H1 (cell line): Measurements from ENCODE around the gene ARPP21. TPM values are rescaled to one million over a fixed set of nuclear protein-coding genes. Genes with fewer than 3 reads are reported as not detected.

Experiments
- ATF2 ChIP-seq: IDR thresholded peaks from 2 replicates; pipeline ENCODE4 v1.6.1; 2012; ENCODE audit warnings: low read length, inconsistent platforms
- CBX5 ChIP-seq: fragments of 300-800, 300-1000 bp; sonication (generic); IDR thresholded peaks from 2 replicates; pipeline ENCODE4 v1.7.1; 2016; ENCODE audit warnings: antibody characterized with exemption, low read length, low read depth
- CHD2 ChIP-seq: IDR thresholded peaks from 2 replicates; pipeline ENCODE4 v1.6.1; 2012; ENCODE audit warnings: low read length, improper control_type of control experiment
- CHD7 ChIP-seq: fragments of 300-600 bp; sonication (generic); IDR thresholded peaks from 2 replicates; pipeline ENCODE4 v1.7.1; 2012; ENCODE audit warnings: low read length, moderate library complexity, mild to moderate bottlenecking, inconsistent platforms; ENCODE audit not compliant: insufficient replicate concordance
- HDAC6 ChIP-seq: IDR thresholded peaks from one replicate; pipeline ENCODE4 v1.7.1; 2012; ENCODE audit warnings: low read depth, mild to moderate bottlenecking, inconsistent platforms, low read length, moderate library complexity
- NANOG ChIP-seq: IDR thresholded peaks from 2 replicates; pipeline ENCODE4 v1.6.1; 2011; ENCODE audit warnings: low read length, low read depth, mild to moderate bottlenecking, inconsistent platforms; ENCODE audit not compliant: insufficient read depth, poor library complexity, severe bottlenecking
- RFX5 ChIP-seq: IDR thresholded peaks from 2 replicates; pipeline ENCODE4 v1.6.1; 2011; ENCODE audit warnings: low read depth, low read length, improper control_type of control experiment, borderline replicate concordance
- SIN3A ChIP-seq, 2 experiments: IDR thresholded peaks in 1 of 2; conservative IDR thresholded peaks in 1 of 2; 2 replicates each; pipeline ENCODE4 v1.6.1; 2011 to 2012; ENCODE audit warnings: low read length in 2 of 2, improper control_type of control experiment in 1 of 2, low read depth in 1 of 2, mild to moderate bottlenecking in 1 of 2
- SIX5 ChIP-seq: IDR thresholded peaks from 2 replicates; pipeline ENCODE4 v1.6.1; 2011; ENCODE audit warnings: mild to moderate bottlenecking, low read depth, low read length
- TAF7 ChIP-seq: optimal IDR thresholded peaks from 2 replicates; pipeline ENCODE3; 2011; ENCODE audit warnings: low read depth, mild to moderate bottlenecking, inconsistent platforms, low read length, moderate library complexity, borderline replicate concordance
- polyA plus RNA-seq, 7 experiments: library from polyadenylated mRNA; depleted of rRNA in 3 of 7; stranded (reverse) in 5 of 7; unstranded in 2 of 7; fragments of >200 nt in 5 of 7; fragments of 200-250 nt in 2 of 7; gene quantifications; 1 replicate in 5 of 7; 2 replicates in 1 of 7; 4 replicates in 1 of 7; pipeline versions ENCODE4 v1.2.1 to v1.2.3, GENCODE V29; 2011 to 2013; ENCODE audit warnings: missing spikeins in 2 of 7, mixed read lengths in 2 of 7
- total RNA-seq: library from RNA; stranded (reverse); fragmentation: NEBNext Ultra II Directional; extraction: Animal tissue kit (Norgen Biotek cat#: 25700); gene quantifications from 2 replicates; pipeline ENCODE4 v1.2.1, GENCODE V29; 2021

The ARPP21 gene
- total and polyA plus RNA-seq, 2 of the 8 experiments (the other 6 are each of a cell fraction or from before 2014, with no cell fraction given): not detected

GRCh38 chr3:35677797-35678196 is 38.5 kb downstream of the ARPP21 start (continued):
- TF ChIP-seq CHD7 (no peak), SIX5 (no peak), CHD2 (no peak), TAF7 (no peak), CBX5 (no peak), HDAC6 (no peak), ATF2 (no peak), SIN3A (conservative IDR thresholded peaks at IDR 0.05 in 1 of 2, IDR thresholded peaks at IDR 0.05 in 1 of 2; ENCODE audit: low read depth in 1 of 2, low read length in 2 of 2) (no peak), RFX5 (no peak), NANOG (no peak)
